Stimulated activated CD4-positive, alpha-beta T cell treated with anti-CD3 and anti-CD28 coated beads, Interleukin-4, amount 100 ng/mL, for 48 hours (primary cell): Measurements from ENCODE around the gene UBE3C.
A peak's percentile ranks its signal among the peaks of the same experiment; 100 is the strongest.
"Not testable (repeated sequence)": the region's sequence is repeated elsewhere in the genome, so short reads cannot be mapped to it uniquely, and the experiment has no call there.

ENCODE experiments used
- DNase-seq, 2 donors: peaks; one replicate each; pipeline ENCODE4 v3.0.0-alpha.2; 2020; ENCODE audit warnings: low read depth in 2 of 2

UBE3C gene

GRCh38 chr7:157138424-157139110 lies at the start of gene UBE3C:
Gene UBE3C, plus strand, starts transcription at chr7:157138926. Its CDS starts 347 bp downstream, at chr7:157139273.
- DNase-seq = peak; percentile 86 to 88

DNA sequence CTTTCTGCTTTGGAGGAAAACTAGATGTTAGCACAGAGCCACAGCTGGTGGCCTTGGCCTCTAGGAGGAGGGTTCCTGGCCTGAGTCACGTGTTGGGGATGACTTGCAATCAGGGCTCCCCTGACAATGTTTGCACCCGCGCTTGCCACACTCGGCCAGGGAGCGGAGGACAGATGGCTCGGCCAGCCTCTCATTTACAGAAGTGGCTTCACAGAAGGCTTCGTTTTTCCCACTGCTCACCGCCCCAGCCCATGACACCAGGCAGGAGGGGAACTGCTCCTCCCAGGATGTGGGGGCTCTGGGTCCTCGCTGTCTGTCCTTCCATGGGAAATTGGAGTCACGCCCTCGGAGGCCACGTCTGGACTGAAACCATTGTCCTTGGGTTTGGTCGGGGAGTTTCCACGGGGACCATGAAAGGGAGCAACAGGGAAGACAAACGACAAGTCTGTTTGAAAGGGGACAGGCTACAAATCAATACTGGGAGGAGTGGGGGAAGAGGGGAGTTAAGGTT lies 49.6 kb upstream of the UBE3C start:
- DNase-seq = no peak

- no peak for DNase-seq
Observed at GRCh38 chr7:157090485-157091165, 48.1 kb upstream of the UBE3C start.

DNA sequence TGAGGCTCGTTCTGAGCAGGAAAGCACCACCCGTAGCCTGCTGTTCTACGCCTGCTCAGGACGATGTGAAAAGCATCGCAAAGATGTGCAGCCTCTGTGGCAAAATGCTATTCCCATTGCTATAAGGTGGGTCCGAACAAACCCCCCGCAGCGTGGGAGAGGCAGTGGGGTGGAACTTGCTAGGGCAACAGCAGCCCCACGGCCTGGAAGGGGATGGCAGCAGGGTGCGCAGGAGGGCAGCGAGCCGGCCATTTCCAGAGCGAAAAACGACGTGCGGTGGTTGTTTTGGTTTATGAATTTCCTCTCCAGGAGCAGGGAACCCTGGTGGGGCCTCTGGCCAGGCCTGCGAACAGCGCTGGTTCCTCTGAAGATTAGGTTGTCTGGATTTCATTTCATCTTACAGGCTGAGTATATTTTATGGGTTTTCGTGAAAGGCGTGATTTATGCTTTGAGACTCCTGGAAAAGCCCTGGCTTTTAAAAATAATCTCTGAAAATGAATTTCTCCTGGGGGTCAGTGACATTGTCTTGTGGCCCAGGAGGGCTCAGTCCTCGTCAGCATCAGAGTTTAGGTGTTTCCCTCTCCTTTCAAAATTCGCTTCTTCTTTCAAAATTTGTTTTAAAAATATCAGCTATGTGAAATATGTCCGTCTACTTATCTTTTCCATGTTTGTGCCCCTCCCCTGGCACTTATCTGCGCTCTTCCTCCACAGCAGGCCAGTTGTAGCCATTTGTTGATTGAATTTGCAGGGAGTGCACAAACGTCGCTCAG lies 42.3 kb upstream of the UBE3C start:
- no peak for DNase-seq

DNA sequence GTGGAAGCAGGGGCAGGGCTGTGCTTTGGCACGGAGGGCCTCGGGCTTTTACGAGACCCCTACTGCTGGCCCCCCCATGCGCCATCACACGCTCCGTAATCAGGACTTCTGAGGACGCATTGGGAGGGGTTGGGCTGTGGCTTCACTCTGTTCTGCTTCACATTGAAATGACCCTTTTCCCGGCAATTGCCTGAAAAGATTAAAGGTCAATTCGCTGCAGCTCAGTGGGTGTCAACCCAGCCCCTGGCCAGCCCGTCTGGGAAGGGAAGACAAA lies 41.7 kb upstream of the UBE3C start:
- no peak for DNase-seq

DNA sequence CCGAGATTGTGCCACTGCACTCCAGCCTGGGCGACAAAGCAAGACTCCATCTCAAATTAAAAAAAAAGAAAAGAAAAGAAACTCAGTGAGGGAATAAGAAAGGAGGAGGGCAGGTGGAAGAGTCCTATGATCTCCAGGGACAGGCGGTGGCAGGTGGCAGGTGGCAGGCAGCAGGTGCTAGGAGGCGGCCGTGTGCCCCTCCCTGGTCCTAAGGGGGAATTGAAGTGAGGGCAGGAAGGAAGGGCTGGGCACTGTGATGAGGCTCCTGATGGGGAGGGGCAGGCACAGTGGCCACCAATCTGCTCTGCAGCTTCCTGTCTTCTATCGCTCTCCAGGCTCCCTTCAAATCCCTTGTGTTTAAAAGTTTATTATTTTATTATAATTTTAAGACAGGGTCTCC lies 41.2 kb upstream of the UBE3C start:
- DNase-seq = no peak

GRCh38 chr7:157100005-157100404 lies 38.7 kb upstream of the UBE3C start:
- not testable (repeated sequence) for DNase-seq

DNA sequence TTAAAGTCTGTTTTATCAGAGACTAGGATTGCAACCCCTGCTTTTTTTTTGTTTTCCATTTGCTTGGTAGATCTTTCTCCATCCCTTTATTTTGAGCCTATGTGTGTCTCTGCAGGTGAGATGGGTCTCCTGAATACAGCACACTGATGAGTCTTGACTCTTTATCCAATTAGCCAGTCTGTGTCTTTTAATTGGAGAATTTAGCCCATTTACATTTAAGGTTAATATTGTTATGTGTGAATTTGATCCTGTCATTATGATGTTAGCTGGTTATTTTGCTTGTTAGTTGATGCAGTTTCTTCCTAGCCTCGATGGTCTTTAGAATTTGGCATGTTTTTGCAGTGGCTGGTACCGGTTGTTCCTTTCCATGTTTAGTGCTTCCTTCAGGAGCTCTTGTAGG lies 35.1 kb upstream of the UBE3C start:
- not testable (repeated sequence) for DNase-seq

- no peak for DNase-seq
Observed at GRCh38 chr7:157111311-157111710, 27.4 kb upstream of the UBE3C start.

- no peak for DNase-seq
Observed at GRCh38 chr7:157112706-157113105, 26.0 kb upstream of the UBE3C start.

- DNase-seq = no peak
Observed at GRCh38 chr7:157113607-157114006, 25.1 kb upstream of the UBE3C start.

- no peak for DNase-seq
Observed at GRCh38 chr7:157116762-157117161, 22.0 kb upstream of the UBE3C start.

GRCh38 chr7:157117796-157118195 lies 20.9 kb upstream of the UBE3C start:
- DNase-seq = no peak

DNA sequence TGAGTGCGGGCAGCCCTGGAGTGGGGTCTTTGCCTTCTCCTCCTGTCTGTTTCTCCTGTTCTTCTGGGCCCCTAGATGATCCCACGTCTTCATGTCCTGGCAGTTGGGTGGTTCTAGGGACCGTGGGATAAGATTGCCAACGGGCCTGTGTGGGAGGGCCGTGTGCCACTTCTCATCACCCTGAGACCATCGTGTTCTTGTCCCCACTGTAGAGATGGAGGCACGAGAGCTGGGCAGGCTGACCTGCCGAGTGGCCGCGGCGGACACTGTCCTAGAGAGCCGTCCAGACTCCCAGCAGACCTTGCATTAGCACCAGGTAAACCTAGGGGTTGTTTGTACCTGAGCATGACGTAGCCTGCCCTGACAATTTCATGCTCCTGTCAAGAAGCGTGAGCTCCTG lies 18.5 kb upstream of the UBE3C start:
- DNase-seq = no peak

GRCh38 chr7:157121184-157121715 lies 17.5 kb upstream of the UBE3C start:
- no peak for DNase-seq

DNA sequence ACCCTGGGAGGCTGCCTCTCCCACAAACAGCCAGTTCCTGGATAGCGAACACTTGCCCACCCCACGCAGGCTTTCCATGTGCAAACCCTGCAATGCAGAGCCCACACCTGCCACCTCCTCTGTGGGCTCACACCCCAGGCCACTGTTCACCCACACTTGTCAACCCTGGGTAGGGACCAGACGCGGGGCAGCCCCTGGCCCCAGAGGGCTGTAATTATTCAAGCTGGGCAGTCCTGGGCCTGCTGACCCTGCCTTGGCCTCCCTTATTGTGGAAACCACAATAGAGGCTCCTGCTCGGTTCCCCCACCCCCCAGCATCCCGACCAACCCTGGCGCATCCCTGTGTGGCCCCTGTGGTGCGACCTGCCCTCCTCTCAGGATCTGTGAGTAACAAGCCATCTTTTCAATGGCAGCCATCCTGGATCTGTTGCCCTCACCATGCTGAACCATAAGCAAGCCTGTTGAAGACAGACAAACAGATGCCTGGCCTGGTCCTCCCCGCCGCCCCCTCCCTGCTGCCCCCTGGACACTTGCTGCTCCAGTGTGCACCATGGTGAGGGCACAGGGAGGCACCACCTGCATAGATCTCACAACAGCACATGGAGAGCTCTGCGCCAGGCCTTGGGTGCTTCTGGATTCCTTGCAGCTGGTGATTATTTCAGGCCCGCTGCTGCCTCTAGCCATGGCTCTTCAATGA lies 15.8 kb upstream of the UBE3C start:
- no peak for DNase-seq

- DNase-seq = no peak
Observed at GRCh38 chr7:157124690-157125089, 14.0 kb upstream of the UBE3C start.

DNA sequence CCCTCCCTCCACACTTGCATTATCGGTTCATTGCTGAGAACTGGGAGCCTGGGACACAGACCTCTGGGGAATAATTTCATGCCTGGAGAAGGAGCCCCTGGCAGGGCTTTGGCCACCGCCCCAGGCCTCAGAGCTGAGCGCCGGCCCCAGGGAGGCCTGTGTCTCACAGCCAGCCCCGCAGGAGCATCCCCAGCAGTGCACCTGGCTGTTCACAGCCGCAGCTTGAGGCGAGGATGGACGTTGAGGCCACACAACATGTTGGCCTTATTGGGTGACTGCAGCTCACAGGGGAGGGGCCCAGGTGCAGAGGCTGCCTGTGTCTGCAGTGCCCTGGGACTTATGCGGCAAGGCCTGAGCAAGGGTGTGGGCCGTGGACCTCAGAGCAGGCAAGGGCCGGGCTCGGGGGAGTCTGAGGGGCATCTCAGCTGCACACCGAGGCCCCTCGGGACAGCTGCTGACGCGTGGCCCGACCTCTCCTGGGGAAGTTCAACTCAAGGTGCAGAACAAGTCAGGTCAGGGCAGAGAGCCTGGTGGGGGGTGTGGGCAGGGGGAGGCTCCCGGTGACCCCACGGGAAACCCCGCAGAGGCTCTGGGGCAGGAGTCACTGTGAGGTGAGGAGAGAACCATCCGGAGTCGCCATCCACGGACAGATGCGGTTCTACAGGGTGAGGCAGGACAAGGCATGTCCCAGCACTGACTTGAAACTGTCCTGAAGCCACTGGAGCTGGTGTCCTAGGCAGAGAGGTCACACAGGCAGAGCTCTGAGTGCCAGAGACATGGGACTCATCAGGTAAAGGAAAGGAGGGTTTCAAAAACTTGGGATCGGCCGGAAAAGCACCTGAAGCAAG lies 13.1 kb upstream of the UBE3C start:
- no peak for DNase-seq

DNA sequence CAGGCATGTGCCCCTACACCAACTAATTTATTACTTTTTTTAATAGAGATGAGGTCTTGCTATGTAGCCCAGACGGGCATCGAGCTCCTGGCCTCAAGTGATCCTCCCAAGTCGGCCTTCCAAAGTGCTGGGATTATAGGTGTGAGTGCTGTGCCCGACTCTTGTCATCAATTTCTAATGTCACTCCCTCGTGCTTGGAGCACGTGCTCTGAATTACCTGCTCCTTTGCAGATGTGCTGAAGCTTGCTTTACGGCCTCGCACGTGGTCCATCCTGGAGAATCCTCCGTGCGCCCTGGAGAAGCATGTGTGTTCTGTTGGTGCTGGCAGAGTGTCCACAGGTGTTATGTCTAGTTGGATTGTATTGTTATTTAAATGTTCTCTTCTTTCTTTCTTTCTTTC lies 11.8 kb upstream of the UBE3C start:
- no peak for DNase-seq

DNA sequence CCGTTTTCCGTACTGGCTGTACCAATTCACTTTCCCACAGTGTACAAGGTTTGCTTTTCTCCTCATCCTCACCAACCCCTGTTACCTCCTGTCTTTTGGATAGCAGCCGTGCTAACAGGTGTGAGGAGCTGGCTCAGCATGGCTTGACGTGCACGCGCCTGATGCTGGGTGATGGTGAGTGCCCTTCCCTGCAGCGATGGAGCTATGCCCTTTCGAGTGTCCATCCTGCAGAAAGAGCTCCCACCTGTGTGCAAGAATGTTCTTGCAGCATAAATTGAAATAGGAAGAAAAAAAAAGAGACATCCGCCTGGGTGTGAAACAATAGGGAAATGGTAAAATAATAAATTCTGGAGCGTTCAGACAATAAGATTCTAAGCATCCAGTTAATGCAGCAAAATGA lies 9.5 kb upstream of the UBE3C start:
- no peak for DNase-seq

DNA sequence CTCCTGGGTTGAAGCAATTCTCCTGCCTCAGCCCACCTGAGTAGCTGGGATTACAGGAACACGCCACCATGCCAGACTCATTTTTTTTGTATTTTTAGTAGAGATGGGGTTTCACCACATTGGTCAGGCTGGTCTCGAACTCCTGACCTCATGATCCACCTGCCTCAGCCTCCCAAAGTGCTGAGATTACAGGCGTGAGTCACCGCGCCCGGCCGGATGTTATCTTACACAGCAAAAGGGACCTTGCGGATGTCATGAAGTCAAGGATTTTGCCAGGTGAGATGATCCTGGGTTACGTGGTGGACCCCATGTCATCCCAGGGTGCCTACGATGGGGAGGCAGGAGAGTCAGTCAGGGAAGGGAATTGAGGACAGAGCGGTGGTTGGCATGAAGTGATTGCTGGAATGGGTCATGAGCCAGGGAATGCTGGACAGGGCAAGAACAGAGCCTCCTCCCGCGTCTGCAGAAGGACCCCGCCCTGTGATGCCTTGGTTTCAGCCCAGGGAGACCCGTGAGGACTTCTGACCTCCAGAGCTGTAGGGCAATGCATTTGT lies 8.7 kb upstream of the UBE3C start:
- DNase-seq = no peak
